DOHH2 (cell line): ENCODE data around the gene ROBO1.

Experiments
- EZH2phosphoT487 ChIP-seq: fragments of 200-600 bp; sonication (generic); IDR thresholded peaks from 2 replicates; pipeline ENCODE4 v1.6.1; 2017; ENCODE audit warnings: borderline replicate concordance, mild to moderate bottlenecking, antibody characterized with exemption, low read length, moderate library complexity, mixed read lengths
- TF ChIP-seq, protein P1 (sequence below): fragments of 200-600 bp; sonication (generic); IDR thresholded peaks from one replicate; pipeline ENCODE4 v1.5.1; 2014; ENCODE audit warnings: antibody characterized with exemption, mild to moderate bottlenecking, low read depth, low read length; ENCODE audit not compliant: poor library complexity, severe bottlenecking

DNA sequence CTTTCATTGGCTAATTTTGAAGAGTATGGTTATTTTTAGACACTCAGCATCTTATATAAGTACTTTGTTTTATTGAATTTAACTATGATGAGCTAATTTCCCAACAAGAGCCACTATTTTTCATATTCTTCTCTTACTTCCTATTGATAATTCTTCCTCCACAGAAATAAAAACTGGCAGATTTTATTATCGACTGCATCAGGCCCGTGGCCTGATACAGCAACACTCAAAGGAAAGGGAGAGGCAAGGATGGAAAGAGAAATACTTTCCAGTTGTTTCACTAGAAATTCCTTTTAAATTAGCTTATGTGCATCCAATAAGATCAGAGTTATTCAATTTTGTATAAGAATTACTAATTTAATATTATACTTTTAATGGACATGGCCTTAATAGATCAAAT, 886.3 kb downstream of the ROBO1 start:
- TF ChIP-seq, protein P1, sequence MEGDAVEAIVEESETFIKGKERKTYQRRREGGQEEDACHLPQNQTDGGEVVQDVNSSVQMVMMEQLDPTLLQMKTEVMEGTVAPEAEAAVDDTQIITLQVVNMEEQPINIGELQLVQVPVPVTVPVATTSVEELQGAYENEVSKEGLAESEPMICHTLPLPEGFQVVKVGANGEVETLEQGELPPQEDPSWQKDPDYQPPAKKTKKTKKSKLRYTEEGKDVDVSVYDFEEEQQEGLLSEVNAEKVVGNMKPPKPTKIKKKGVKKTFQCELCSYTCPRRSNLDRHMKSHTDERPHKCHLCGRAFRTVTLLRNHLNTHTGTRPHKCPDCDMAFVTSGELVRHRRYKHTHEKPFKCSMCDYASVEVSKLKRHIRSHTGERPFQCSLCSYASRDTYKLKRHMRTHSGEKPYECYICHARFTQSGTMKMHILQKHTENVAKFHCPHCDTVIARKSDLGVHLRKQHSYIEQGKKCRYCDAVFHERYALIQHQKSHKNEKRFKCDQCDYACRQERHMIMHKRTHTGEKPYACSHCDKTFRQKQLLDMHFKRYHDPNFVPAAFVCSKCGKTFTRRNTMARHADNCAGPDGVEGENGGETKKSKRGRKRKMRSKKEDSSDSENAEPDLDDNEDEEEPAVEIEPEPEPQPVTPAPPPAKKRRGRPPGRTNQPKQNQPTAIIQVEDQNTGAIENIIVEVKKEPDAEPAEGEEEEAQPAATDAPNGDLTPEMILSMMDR = no peak
- TF ChIP-seq EZH2phosphoT487 = no peak
